NCI-H2107 treated with DMSO at 0.1 percent for 48 hours (cell line): ENCODE measurements around the gene SGCA.

Experiments
- DNase-seq: peaks from one replicate; lab custom pipeline; 2025; ENCODE audit not compliant: unreplicated experiment; lab: John Stamatoyannopoulos, UW

Gene SGCA

GRCh38 chr17:50181591-50182560 lies 16.1 kb downstream of the SGCA start:
- no peak for DNase-seq

GRCh38 chr17:50182783-50183420 lies 17.1 kb downstream of the SGCA start:
- no peak for DNase-seq

GRCh38 chr17:50183421-50183994 lies 17.7 kb downstream of the SGCA start:
- DNase-seq, result no peak

- DNase-seq, result no peak
Observed at GRCh38 chr17:50184064-50184463, 18.3 kb downstream of the SGCA start.

- no peak for DNase-seq
Observed at GRCh38 chr17:50184611-50185398, 19.0 kb downstream of the SGCA start.

- no peak for DNase-seq
Observed at GRCh38 chr17:50185631-50186471, 20.0 kb downstream of the SGCA start.

- no peak for DNase-seq
Observed at GRCh38 chr17:50186661-50187393, 21.0 kb downstream of the SGCA start.

- no peak for DNase-seq
Observed at GRCh38 chr17:50187394-50187725, 21.6 kb downstream of the SGCA start.

GRCh38 chr17:50187751-50188530 lies 22.1 kb downstream of the SGCA start:
- no peak for DNase-seq

- no peak for DNase-seq
Observed at GRCh38 chr17:50188531-50188920, 22.7 kb downstream of the SGCA start.

GRCh38 chr17:50188921-50189549 lies 23.2 kb downstream of the SGCA start:
- no peak for DNase-seq

- DNase-seq, result no peak
Observed at GRCh38 chr17:50189550-50190292, 23.9 kb downstream of the SGCA start.

- no peak for DNase-seq
Observed at GRCh38 chr17:50190293-50190602, 24.4 kb downstream of the SGCA start.

- DNase-seq, result no peak
Observed at GRCh38 chr17:50190603-50191358, 25.0 kb downstream of the SGCA start.

- DNase-seq, result no peak
Observed at GRCh38 chr17:50191359-50192143, 25.7 kb downstream of the SGCA start.

- no peak for DNase-seq
Observed at GRCh38 chr17:50192144-50192617, 26.4 kb downstream of the SGCA start.
